Mesothelial cell of epicardium (in vitro differentiated cells): ENCODE measurements around the gene TSHZ2. TPM values are rescaled to one million over a fixed set of nuclear protein-coding genes. Genes with fewer than 3 reads are reported as not detected.
"Not testable (repeated sequence)": the region's sequence is repeated elsewhere in the genome, so short reads cannot be mapped to it uniquely, and the experiment has no call there.

Experiments used
- DNase-seq, 2 experiments: peaks; one replicate each; pipeline ENCODE4 v3.0.0; 2021; ENCODE audit warnings: low spot score in 2 of 2; ENCODE audit not compliant: unreplicated experiment in 2 of 2
- H3K27ac Mint-ChIP-seq: 2 replicates; pipeline ENCODE4 v1.8.0; 2021; ENCODE audit warnings: mixed read lengths
- H3K27me3 Mint-ChIP-seq: 2 replicates; pipeline ENCODE4 v1.8.0; 2021; ENCODE audit warnings: low read depth, mixed read lengths
- H3K36me3 Mint-ChIP-seq: 2 replicates; pipeline ENCODE4 v1.8.0; 2021; ENCODE audit warnings: mixed read lengths
- H3K4me1 Mint-ChIP-seq: 2 replicates; pipeline ENCODE4 v1.8.0; 2021; ENCODE audit warnings: mixed read lengths
- H3K4me3 Mint-ChIP-seq: 2 replicates; pipeline ENCODE4 v1.8.0; 2021; ENCODE audit warnings: mild to moderate bottlenecking, moderate library complexity, mixed read lengths
- H3K9me3 Mint-ChIP-seq: 2 replicates; pipeline ENCODE4 v1.8.0; 2021; ENCODE audit warnings: mixed read lengths
- CTCF ChIP-seq: fragments of 200-600 bp; sonication (generic); IDR thresholded peaks from one replicate; pipeline ENCODE4 v1.5.0; 2021; ENCODE audit warnings: antibody characterized with exemption; ENCODE audit not compliant: unreplicated experiment
- total RNA-seq: library from RNA; stranded (reverse); gene quantifications from 3 replicates; pipeline ENCODE4 v1.2.1, GENCODE V29; 2021

The TSHZ2 gene
- total RNA-seq, 1 donor from 2014 or later, result 28.8 TPM

GRCh38 chr20:53453076-53453475, 480.9 kb downstream of the TSHZ2 start:
- no peak for DNase-seq
- Mint-ChIP-seq H3K27me3 (no peaks in the 10 kb centered on the region), H3K4me1 (no peaks in the 10 kb centered on the region), H3K36me3 (peaks cover 57% of the 10 kb centered on the region), H3K27ac (no peak overlapping the region), H3K9me3 (peaks cover 56% of the 10 kb centered on the region), H3K4me3 (no peak overlapping the region)
- no peak for TF ChIP-seq CTCF

- H3K36me3 Mint-ChIP-seq, result peaks cover 45% of the 10 kb centered on the region
- no peak overlapping the region for H3K27ac Mint-ChIP-seq
- peaks cover 42% of the 10 kb centered on the region for H3K9me3 Mint-ChIP-seq
- H3K4me1 Mint-ChIP-seq, result no peaks in the 10 kb centered on the region
- TF ChIP-seq CTCF, result no peak
- H3K4me3 Mint-ChIP-seq, result no peak overlapping the region
- H3K27me3 Mint-ChIP-seq, result no peaks in the 10 kb centered on the region
- no peak for DNase-seq
Measured at GRCh38 chr20:53454675-53455276, 482.6 kb downstream of the TSHZ2 start.

GRCh38 chr20:53463101-53463972, 491.2 kb downstream of the TSHZ2 start:
- Mint-ChIP-seq H3K27ac (no peak overlapping the region), H3K36me3 (peaks cover 17% of the 10 kb centered on the region), H3K4me1 (peaks cover 19% of the 10 kb centered on the region), H3K9me3 (peaks cover 9% of the 10 kb centered on the region), H3K4me3 (no peak overlapping the region), H3K27me3 (no peaks in the 10 kb centered on the region)
- DNase-seq, result no peak
- no peak for TF ChIP-seq CTCF

- H3K27me3 Mint-ChIP-seq, result no peaks in the 10 kb centered on the region
- H3K4me3 Mint-ChIP-seq, result no peak overlapping the region
Measured at GRCh38 chr20:53466279-53466678, 494.1 kb downstream of the TSHZ2 start.

GRCh38 chr20:53468587-53468986, 496.4 kb downstream of the TSHZ2 start:
- peaks cover 15% of the 10 kb centered on the region for H3K36me3 Mint-ChIP-seq
- H3K27ac Mint-ChIP-seq, result no peak overlapping the region
- TF ChIP-seq CTCF, result no peak
- DNase-seq, result no peak
- peaks cover 11% of the 10 kb centered on the region for H3K9me3 Mint-ChIP-seq
- H3K27me3 Mint-ChIP-seq, result no peaks in the 10 kb centered on the region
- H3K4me1 Mint-ChIP-seq, result peaks cover 22% of the 10 kb centered on the region
- H3K4me3 Mint-ChIP-seq, result no peak overlapping the region

More at GRCh38 chr20:53466279-53466678, 494.1 kb downstream of the TSHZ2 start:
- Mint-ChIP-seq H3K27ac (no peak overlapping the region), H3K4me1 (peaks cover 22% of the 10 kb centered on the region), H3K9me3 (peaks cover 9% of the 10 kb centered on the region), H3K36me3 (peaks cover 15% of the 10 kb centered on the region)
- DNase-seq, result no peak
- TF ChIP-seq CTCF, result no peak

- H3K4me1 Mint-ChIP-seq, H3K4me3 Mint-ChIP-seq, H3K27ac Mint-ChIP-seq, DNase-seq, H3K27me3 Mint-ChIP-seq: not testable (repeated sequence)
- H3K36me3 Mint-ChIP-seq, result peaks cover 13% of the 10 kb centered on the region
- peaks cover 13% of the 10 kb centered on the region for H3K9me3 Mint-ChIP-seq
Measured at GRCh38 chr20:53472859-53473258, 500.7 kb downstream of the TSHZ2 start.
